Esophagus muscularis mucosa (tissue), 4 donors: ENCODE measurements around the gene ADPGK. TPM values are rescaled to one million over a fixed set of nuclear protein-coding genes. Genes with fewer than 3 reads are reported as not detected.
A peak's percentile ranks its signal among the peaks of the same experiment; 100 is the strongest.

ENCODE experiments used
- DNase-seq: peaks from one replicate; pipeline ENCODE4 v3.0.0-alpha.2; 2017; ENCODE audit errors: extremely low spot score
- H3K27ac ChIP-seq, 4 donors: fragments of 200-600 bp; sonication (generic); replicated peaks in 1 of 4; 1 replicate in 3 of 4; 2 replicates in 1 of 4; pipeline ENCODE4 v1.5.1; 2016 to 2019; ENCODE audit warnings: mild to moderate bottlenecking in 1 of 4
- H3K27me3 ChIP-seq, 4 donors: fragments of 200-600 bp; sonication (generic); one replicate each; pipeline versions ENCODE4 v1.5.1 to v1.6.0; 2016 to 2019
- H3K36me3 ChIP-seq, 4 donors: fragments of 200-600 bp; sonication (generic); one replicate each; pipeline ENCODE4 v1.5.1; 2016 to 2019
- H3K4me1 ChIP-seq, 4 donors: fragments of 200-600 bp; sonication (generic); one replicate each; pipeline ENCODE4 v1.5.1; 2016 to 2019
- H3K4me3 ChIP-seq, 4 donors: fragments of 200-600 bp; sonication (generic); 1 replicate in 2 of 4; 2 replicates in 2 of 4; pipeline ENCODE4 v1.5.1; 2016 to 2019; ENCODE audit warnings: mild to moderate bottlenecking in 4 of 4, moderate library complexity in 1 of 4
- H3K9me3 ChIP-seq, 4 donors: fragments of 200-600 bp; sonication (generic); 1 replicate in 3 of 4; 2 replicates in 1 of 4; pipeline ENCODE4 v1.5.1; 2016 to 2019
- EP300 ChIP-seq: sonication (generic); formaldehyde crosslinking; IDR thresholded peaks from one replicate; pipeline ENCODE4 v1.6.1; 2017; ENCODE audit warnings: antibody characterized with exemption
- POLR2A ChIP-seq: fragments of 450-650 bp; IDR thresholded peaks from one replicate; pipeline ENCODE4 v1.6.1; 2017; ENCODE audit warnings: antibody characterized with exemption, moderate library complexity, mild to moderate bottlenecking, low read depth
- POLR2AphosphoS5 ChIP-seq, 2 donors: sonication (generic); formaldehyde crosslinking; IDR thresholded peaks; one replicate each; pipeline ENCODE4 v1.6.1; 2017; ENCODE audit warnings: antibody characterized with exemption in 2 of 2
- WGBS: methylation state at CpG from one replicate; pipeline ENCODE4 v1.1.5; 2018; 5-methylcytosine and 5-hydroxymethylcytosine counted together
- intact Hi-C: fragments of 100-400 bp; cut with DNase I; formaldehyde crosslinking; loops from one replicate; pipeline ENCODE4 v1.15.1; 2023
- total RNA-seq, 4 donors: library from RNA; depleted of rRNA; stranded (reverse); fragments of >200 nt; gene quantifications; one replicate each; pipeline versions ENCODE4 v1.1.0 to v1.2.1, GENCODE V29; 2016
- TF ChIP-seq, protein P1 (sequence below), 3 experiments: fragments of 200-600 bp in 2 of 3; fragments of 450-650 bp in 1 of 3; sonication (generic) in 2 of 3; IDR thresholded peaks; one replicate each; pipeline ENCODE4 v1.5.1; 2017 to 2019; ENCODE audit warnings: antibody characterized with exemption in 3 of 3, mild to moderate bottlenecking in 2 of 3, moderate library complexity in 1 of 3

ADPGK gene
- 10 to 100 TPM; 20.2 to 37.4 (median 22.3) TPM for total RNA-seq

DNA sequence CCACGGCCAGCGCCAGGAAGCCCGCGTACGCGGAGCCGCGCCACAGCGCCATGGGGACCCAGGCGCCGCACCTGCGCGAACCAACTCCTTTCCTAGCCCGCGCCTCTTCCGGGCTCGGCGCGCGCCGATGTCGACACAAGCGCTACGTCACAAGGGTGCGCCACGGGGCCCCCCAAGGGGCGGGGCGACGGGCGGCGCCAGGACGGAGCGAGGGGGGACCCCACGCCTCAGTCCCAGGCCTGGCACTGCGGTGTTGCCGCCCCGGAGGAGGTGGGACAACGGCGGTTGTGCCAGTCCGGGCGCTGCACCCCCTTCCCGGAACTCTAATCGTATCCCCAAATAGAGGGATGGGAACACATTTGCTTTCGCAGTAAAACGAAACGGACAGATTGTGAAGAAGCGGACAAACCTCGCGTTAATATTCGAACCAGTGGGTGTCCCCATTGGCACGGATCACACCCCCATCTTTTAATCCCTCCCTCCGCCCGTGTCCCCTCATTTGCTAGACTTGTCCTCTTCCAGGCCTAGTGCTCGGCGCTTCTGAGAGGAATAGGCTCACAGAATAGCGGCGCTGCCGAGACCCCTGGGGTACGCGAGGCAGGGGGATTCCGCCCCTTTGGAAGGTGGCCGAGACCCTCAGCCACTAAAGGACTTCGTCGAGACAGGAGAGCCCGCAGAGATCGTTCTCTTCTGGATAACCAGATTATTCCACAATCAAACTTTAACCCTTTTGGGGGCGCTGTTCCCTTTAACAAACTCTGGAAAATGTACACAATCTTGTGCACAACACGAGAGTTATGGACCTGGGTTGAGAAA lies at the start of gene ADPGK:
Gene ADPGK, minus strand, starts transcription at position 119 of the 816 bp plus-strand sequence. Its CDS starts 67 bp downstream, at position 52.
- Histone ChIP-seq H3K4me3 (peak within 1 kb of the TSS; percentile 89 to 100 (median 100)), H3K9me3 (no peaks in the 10 kb centered on the region), H3K27me3 (peaks cover 0 to 4% (median 0%) of the 10 kb centered on the region in 4 donors), H3K36me3 (peaks cover 0 to 13% (median 9%) of the 10 kb centered on the region in 4 donors), H3K4me1 (peaks cover 23 to 63% (median 43%) of the 10 kb centered on the region in 4 donors), H3K27ac (peak within 1 kb of the TSS; percentile 89 to 97 (median 94))
- TF ChIP-seq, protein P1, sequence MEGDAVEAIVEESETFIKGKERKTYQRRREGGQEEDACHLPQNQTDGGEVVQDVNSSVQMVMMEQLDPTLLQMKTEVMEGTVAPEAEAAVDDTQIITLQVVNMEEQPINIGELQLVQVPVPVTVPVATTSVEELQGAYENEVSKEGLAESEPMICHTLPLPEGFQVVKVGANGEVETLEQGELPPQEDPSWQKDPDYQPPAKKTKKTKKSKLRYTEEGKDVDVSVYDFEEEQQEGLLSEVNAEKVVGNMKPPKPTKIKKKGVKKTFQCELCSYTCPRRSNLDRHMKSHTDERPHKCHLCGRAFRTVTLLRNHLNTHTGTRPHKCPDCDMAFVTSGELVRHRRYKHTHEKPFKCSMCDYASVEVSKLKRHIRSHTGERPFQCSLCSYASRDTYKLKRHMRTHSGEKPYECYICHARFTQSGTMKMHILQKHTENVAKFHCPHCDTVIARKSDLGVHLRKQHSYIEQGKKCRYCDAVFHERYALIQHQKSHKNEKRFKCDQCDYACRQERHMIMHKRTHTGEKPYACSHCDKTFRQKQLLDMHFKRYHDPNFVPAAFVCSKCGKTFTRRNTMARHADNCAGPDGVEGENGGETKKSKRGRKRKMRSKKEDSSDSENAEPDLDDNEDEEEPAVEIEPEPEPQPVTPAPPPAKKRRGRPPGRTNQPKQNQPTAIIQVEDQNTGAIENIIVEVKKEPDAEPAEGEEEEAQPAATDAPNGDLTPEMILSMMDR (IDR thresholded peaks at IDR 0.05): peak; percentile 51 to 58 (median 52)
- TF ChIP-seq POLR2AphosphoS5 (IDR thresholded peaks at IDR 0.05): peak; percentile 97 to 98
- TF ChIP-seq POLR2A: peak; percentile 68
- no peak for TF ChIP-seq EP300
- WGBS: 0% methylated on average over 24 of the region's 68 CpGs
- DNase-seq: peak; percentile 97
- intact Hi-C loops: loop anchor here (5.0 to 10.0 kb wide), 2 partner anchors 298 to 781 kb away; no protein-coding TSS in a partner anchor

DNA sequence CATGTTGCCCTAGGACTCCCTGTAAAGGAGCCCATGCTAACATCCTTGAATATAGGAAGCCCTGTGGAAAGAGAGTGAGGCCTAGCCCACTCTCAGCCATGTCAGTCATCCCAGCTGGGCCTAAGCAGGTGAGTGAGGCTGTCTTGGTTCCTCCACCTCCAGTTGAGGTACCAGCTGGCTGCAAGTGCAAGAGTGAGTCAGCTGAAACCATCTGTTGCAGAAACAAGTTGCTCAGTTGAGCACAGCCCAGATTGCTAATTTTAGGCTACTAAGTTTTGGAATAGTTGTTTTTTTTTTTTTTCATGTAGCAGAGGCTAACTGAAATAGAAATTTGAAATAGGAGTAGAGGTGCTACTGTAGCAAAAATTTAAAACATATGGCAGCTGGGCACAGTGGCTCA lies 43.7 kb upstream of the ADPGK start:
- no peak for DNase-seq
- H3K27ac ChIP-seq: no peak overlapping the region
- intact Hi-C loops: loop anchor here (2.0 kb wide), 1 partner anchor 14 kb away; no protein-coding TSS in a partner anchor

DNA sequence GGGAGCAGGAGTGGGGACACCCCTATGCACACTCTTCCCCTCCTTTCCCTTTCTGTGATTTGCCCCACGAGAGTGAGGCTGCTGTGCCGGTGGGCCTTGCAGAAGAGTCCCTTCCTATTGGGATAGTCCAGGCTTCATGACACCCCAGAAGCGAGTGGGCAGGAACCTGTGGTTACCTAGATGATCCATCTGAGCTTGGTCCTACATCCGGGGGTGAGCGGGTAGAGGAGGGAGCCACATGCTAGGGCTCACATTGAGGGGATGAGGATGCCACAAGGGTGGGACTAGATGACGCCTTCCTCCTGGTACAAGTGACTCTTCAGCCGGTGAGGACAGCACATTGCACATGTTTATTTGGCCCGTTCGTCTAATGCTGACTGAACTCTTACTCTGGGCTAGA lies 43.1 kb upstream of the ADPGK start:
- H3K4me3 ChIP-seq: no peak overlapping the region
- H3K27ac ChIP-seq: no peak overlapping the region
- no peaks in the 10 kb centered on the region for H3K36me3 ChIP-seq
- 98% methylated on average over 6 of the region's 9 CpGs for WGBS
- no peaks in the 10 kb centered on the region for H3K9me3 ChIP-seq
- intact Hi-C loops: loop anchor here (2.0 kb wide), 1 partner anchor 14 kb away; no protein-coding TSS in a partner anchor
- DNase-seq: no peak
- TF ChIP-seq POLR2AphosphoS5 (IDR thresholded peaks at IDR 0.05): no peak
- no peak for TF ChIP-seq POLR2A
- TF ChIP-seq, protein P1 (IDR thresholded peaks at IDR 0.05): no peak
- no peak for TF ChIP-seq EP300
- peaks cover 0 to 9% (median 2%) of the 10 kb centered on the region in 4 donors for H3K4me1 ChIP-seq
- H3K27me3 ChIP-seq: peaks cover 0 to 6% (median 0%) of the 10 kb centered on the region in 4 donors

More for the DNA sequence above, 43.7 kb upstream of the ADPGK start:
- H3K4me3 ChIP-seq: no peak overlapping the region
- TF ChIP-seq POLR2AphosphoS5 (IDR thresholded peaks at IDR 0.05): no peak
- TF ChIP-seq, protein P1 (IDR thresholded peaks at IDR 0.05): no peak
- no peak for TF ChIP-seq POLR2A
- TF ChIP-seq EP300: no peak
- H3K27me3 ChIP-seq: peaks cover 0 to 6% (median 0%) of the 10 kb centered on the region in 4 donors
- H3K4me1 ChIP-seq: peaks cover 0 to 9% (median 2%) of the 10 kb centered on the region in 4 donors
- H3K9me3 ChIP-seq: no peaks in the 10 kb centered on the region
- no peaks in the 10 kb centered on the region for H3K36me3 ChIP-seq

DNA sequence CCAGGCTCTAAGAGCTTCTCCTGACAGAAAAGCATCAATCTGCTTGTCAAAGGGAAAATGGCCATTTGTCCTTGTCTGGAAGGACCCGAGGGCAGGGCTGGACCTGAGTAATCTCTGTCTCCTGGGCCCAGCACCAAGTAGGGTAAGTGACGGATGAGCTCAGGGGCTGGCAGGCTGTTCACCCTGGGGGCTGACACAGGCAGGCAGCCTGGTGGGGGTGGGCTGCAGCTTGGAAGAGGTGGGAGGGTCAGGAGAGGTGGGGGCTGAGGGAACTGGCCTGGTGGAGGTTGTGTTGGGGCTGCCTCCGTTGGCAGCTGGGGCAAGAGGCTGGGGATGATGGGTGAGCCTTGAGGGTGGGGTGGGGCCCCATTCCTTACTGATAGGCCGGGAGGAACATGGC lies 42.3 kb upstream of the ADPGK start:
- intact Hi-C loops: loop anchor here (2.0 kb wide), 1 partner anchor 13 kb away; no protein-coding TSS in a partner anchor
- no peak overlapping the region for H3K27ac ChIP-seq
- H3K9me3 ChIP-seq: no peaks in the 10 kb centered on the region
- H3K36me3 ChIP-seq: no peaks in the 10 kb centered on the region
- WGBS: 75% methylated on average over 3 of the region's 4 CpGs
- TF ChIP-seq EP300: no peak
- TF ChIP-seq, protein P1 (IDR thresholded peaks at IDR 0.05): no peak
- no peak for TF ChIP-seq POLR2AphosphoS5 (IDR thresholded peaks at IDR 0.05)
- TF ChIP-seq POLR2A: no peak
- DNase-seq: no peak
- peaks cover 0 to 6% (median 0%) of the 10 kb centered on the region in 4 donors for H3K27me3 ChIP-seq
- no peak overlapping the region for H3K4me3 ChIP-seq
- H3K4me1 ChIP-seq: peaks cover 0 to 9% (median 2%) of the 10 kb centered on the region in 4 donors
